ENCODE measurements around the gene SLC12A8.
A peak's percentile ranks its signal among the peaks of the same experiment; 100 is the strongest.

The SLC12A8 gene

DNA sequence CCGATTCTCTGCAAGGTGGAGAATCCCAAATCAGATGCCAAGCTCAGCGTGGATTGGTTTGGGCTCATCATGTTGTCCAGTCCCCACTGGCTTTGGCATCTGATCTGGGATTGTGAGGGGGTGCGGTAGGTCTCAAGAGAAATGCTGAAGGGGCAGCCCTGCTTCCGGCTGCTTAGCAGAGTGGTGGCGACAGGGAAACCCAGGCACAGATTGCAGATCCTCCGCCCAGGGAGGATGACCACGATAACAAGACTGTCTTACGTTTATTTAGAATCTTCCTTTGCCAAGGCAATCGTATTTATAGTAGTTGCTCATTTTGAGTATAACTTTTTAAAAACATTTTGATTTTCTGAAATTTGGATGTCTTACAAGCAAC lies 61.1 kb downstream of the SLC12A8 start:
- DNase-seq, result no peak

DNA sequence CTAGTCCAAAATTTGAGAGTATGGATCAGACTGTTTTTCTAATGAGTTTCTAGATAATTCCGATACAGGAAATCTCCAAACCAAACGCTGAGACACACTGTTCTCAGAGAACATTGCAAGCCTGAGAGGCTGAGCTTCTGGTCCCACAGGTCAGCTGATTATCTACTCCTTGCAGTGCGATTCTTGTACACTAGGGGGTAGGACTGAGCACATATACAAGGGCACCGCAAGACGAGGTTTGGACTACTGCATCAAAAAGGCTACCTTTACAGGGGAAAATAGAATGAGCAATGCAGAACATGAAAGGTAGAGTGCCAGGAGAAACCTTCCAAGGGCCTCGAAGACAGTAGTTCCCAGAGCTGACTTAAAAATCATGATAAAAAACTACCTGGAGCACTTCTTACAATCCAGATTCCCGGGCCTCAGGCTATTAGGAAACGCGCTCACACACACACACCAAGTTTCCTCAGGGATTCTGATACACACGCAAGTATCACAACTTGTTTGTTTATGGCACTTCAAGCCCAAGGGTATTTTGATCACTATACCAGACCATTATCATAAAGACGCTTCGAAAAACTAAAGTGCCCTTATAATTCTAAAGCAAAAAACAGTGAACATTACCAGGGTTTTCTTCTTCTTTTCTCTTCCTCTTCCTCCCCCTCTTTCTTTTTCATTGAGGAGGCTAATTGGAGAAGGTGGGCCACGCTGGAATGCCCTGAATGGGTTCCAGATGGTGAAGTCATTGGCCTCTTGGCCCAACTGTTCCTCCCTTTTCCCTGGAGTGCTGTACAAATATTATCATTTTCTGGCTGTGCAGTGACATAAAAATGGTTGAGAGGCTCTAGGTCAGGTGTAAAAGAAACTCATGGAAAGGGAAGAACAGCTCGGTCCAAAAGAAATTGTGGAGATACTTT lies 61.8 kb downstream of the SLC12A8 start:
- no peak for DNase-seq

DNA sequence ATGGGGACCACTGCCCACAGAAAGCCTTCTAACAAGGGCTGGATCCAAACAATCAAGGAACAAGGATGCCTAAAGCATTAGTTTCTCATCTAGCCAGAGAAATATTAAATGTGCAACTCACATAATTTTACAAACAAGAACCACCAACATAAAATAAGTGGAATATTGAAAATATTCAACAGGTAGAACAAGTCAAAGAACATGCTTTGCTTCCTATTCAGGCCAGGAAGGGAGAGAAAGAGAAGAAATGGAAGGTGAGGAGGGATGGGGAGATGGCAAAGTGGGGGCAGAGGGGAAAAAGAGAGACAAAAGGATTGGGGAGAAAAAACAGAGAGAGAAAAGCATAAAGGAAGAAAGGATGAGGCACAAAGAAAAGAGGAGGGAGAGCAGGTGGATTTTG lies 63.1 kb downstream of the SLC12A8 start:
- no peak for DNase-seq

DNA sequence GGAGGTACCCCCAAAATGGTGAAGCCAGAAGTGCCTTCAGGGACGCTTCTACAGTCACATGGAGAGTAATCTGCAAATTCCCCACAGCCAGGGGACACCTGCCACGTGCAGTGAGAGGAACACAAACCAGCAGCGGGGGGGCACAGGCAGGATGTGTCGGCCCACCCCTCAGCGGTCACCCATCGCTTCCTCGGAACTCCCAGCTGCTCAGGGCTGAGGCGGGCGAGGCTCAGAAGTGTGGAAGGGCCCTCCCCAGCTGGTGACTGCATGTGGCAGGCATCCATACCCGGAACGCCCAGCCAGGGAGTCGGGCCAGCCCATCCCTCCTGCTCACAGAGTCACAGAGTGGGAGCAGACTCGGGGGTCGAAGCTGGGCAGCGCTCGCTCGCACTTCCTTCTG lies 63.7 kb downstream of the SLC12A8 start:
- no peak for DNase-seq

DNA sequence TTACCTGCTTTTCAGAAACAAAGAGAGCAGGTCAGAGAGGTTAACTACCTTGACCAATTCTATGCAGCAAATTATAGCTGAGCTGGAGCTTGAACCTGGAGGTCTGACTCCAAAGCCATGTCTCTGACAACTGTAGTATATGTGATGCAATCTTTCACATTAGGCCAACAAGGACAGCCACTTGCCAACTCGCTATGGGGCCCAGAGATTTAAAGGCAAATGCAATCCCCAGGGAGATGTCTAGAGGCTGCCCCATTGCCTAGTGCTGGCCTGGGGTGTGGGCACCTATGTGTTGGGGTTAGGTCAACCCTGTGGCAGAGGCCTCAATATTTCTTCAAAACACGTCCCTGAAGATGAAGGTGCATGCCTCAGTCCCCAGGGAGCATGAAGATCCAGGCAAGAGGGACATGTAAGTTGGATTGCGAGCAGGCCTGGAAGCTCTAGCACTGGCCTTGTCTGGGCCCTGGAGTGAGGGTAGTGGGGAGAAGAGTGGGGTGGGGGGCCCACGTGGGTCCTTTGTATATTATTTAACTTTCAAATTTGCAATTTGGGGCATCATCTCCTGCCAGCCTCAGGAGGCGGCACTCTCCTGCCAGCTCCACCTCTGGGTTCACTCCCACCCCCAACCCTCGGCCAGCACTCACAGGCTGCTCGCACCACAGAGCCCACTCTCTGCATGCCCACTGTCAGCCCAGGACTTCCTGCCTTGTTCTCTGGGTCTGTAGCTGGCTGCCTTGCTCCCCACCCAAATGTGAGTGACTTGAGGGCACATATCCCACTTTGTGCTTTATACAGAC lies 64.3 kb downstream of the SLC12A8 start:
- no peak for DNase-seq

DNA sequence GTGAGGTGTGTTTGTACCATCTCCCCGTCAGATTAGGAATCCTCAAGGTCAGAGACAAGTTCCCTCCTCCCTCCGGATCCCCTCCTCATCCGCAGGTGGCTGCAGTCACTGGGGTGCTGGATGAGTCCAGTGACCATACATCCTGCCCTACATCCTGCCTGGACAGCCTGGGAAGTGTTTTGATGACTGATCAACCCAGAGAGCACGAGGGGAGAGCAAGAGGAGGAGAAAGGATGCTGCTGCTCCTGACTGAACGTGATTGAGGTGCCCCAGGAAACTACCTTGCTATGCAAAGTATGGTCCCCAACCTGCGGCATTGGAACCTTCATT lies 65.1 kb downstream of the SLC12A8 start:
- no peak for DNase-seq

DNA sequence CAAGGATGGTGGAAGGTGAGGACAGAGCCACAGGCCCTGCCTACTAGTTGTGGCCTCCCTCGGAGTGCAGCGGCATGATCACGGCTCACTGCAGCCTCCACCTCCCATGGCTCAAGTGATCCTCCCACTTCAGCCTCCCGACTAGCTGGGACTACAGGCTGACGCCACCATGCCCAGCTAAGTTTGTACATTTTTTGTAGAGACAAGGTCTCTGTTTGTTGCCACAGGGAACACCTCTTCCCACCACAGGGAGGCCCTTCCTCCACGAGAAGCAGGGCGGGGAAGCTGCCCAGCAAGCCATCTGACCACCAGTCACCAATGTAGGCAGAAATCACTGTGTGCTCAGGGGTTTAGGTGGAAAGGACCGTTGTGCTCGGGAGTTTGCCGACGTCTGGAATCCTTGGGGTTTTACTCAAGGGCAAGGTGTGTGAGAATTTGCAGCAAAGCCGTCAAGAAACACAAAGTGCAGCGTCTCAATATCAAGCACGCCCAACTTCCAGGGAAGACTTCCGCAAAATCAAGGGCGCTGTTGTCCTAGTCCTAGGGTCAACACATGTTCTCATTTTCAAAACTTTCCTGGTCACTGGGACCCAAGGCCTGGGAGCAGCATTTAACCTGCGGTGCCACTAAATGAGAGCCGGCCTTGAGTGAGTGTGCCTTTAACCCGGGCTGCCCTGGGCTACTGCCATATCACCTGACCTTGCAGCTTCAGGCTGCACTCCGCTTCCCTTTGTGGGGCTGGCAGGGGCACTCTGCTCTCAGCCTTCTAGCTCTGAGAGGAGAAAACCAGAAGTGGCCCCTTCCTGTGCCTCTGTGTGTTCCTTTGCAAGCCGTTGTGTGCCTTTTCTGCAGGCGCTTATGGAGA lies 65.7 kb downstream of the SLC12A8 start:
- DNase-seq, result no peak

DNA sequence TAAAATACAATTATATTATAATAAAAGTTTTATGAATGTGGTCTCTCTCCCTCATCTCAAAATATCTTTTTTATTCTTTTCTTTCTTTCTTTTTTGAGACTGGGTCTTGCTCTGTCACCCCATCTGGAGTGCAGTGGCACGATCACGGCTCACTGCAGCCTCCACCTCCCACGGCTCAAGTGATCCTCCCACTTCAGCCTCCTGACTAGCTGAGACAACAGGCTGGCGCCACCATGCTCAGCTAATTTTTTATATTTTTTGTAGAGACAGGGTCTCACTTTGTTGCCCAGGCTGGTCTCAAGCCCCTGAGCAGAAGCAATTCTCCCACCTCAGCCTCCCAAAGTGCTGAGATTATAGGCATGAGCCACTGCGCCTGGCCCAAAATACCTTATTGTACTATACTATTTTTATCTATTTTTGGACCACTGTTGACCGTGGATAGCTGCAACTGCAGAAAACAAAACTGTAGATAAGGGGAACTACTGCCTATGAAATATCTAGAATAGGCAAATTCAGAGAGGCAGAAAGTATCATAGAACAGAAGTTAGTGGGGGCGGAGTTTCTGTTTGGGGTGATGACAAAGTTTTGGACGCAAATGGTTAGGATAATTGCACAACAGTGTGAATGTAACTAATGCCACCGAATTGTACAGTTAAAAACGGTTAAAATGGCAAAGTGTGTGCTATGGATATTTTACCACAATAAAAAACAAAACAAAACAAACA lies 66.6 kb downstream of the SLC12A8 start:
- no peak for DNase-seq

DNA sequence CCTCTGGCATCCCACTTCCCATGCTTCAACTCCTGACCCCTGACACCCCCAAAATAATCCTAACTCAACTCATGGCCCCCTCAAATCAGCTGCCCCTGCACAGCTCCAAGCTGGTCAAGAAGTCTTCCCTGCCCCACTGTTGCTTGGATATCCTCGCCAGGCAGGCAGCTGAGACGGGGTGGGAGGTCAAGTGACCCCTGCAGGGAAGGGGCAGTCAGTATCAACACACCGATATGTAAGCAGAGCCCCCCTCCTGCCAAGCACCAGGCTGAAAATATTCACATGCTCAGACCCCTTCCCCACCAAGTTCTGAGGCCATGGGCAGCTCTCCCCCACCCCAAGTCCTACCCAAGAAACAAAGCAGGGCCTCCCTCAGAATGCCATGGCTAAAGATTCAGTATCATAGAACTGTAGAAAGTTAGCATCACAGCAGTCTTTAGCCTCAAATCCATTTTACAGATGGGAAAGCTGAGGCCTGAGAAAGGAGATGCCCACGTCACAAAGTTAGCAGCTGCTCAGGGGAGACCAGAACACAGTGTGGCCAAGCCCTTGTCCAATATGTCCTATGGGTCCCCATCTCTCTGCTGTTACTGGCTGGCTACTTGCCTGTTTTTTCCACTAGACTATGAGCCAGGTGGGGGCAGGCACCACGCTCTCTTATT lies 67.8 kb downstream of the SLC12A8 start:
- DNase-seq, result no peak

DNA sequence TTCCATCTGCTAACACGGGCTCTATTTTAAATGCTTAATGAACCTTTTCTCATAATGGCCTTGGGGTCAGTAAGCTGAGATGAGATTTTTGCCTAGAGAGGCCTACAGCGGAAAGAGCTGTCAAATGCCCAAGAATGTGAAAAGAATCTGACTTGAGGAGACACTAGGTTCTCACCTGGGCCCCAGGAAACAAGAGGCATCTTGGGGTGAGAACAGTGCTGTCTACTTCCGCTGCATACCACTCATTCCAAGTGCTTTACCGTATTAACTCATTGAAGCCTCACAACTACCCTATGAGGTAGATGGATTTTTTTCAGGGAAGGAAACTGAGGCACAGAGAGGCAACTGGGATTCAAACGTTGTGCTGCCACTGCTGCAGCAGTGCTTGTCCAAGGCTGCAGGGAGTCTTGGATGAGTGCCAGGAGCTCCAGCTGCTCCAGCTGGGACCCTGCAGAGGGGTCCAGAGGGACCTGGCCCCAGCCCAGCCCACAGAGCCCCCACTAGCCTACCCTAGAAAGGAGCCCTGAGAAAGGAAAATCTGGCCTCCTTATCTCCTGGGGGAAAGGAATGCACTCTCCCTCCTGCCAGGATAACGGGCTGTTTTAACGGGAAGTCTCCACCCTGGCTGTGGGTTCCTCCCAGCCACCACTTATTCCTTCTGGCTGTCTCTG lies 68.4 kb downstream of the SLC12A8 start:
- peak; percentile 27 for DNase-seq

DNA sequence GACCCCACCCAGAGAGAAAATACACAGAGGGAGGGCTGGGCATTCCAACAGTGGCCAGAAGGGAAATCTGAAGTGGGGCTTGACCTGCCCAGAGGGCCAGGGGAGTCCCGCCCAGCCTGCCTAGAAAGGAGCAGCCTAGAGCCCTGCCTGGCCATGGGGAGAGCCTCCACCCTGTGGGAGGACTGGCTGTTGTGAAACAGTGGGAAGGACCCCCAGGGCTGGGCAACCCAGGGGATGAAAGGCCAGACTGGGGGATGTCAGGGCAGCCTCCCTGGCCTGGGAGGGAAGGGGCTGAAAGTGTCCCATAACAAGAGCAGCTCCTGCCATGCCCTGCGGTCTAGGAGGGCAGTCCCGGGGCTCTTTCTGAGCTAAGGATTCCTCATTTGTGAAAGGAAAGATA lies 69.0 kb downstream of the SLC12A8 start:
- DNase-seq, result no peak

DNA sequence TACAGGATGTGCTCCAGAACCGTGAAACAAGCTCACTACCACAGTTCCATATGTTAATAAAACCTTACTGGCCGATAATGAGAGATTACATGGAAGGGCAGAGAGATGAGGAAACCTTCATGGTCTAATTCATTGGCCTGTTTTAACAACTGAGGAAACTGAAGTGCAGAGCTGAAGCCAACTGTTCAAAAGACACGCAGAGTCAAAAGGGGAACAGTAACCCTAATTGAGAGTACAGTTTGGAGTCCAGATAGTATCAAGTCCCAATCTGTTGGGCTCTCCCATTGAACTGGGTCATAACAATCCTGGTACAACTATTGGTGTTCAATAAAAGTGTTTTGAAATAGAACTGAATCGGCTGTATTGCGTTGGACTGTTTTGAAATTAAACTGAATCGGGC lies 69.6 kb downstream of the SLC12A8 start:
- no peak for DNase-seq

DNA sequence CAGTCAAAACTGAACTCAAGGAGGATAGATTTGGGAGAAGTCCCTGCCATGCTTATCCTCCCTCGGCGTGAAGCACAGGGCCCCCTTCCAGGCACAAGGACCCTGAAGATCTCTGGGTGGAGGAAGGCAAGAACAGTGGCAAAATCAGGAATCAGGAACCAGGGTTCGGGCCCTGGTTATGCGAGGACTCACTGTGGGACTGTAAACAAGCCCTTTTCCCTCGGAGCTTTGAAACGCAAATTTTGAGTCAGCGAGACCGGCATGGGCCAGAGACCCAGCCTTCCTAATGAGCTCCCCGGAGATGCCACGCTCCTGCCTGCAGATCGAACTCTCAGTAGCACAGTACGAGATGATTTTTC lies 70.1 kb downstream of the SLC12A8 start:
- DNase-seq, result no peak

DNA sequence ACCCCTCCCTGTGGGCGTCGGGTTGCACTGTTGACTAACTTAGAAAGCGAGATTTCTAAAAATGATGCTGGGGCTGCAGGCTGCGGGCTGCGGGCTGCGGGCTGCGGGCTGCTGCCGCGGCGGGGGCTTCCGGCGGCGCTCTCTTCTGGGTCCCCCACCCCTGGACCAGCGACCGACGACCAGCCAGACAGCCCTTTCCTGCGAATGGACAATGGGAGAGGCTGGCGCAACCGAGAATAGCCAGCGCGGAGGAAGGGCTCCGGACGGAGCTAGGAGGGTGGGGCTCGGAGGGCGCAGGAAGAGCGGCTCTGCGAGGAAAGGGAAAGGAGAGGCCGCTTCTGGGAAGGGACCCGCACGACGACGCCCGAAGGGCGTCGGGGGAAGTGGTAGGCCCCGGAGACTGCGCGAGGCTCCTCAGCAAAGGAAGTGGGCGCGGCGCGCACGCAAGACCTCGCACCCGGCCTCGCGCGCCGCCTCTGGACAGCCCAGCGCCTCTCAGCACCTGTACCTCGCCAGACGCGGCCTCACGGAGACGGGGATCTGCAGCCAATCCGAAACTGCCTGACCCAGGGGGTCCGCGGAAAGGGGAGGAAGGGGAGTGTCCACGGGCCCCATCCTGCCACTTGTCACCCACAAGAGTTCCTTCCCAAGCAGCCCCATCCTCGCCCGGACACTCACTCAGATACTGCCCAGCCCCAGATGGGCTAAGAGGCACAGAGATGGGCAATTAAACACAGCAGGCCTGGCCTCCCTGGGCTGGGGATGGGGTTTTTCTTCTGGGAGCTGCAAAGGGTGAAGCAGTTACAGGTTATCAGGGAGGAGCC lies 70.7 kb downstream of the SLC12A8 start:
- no peak for DNase-seq

DNA sequence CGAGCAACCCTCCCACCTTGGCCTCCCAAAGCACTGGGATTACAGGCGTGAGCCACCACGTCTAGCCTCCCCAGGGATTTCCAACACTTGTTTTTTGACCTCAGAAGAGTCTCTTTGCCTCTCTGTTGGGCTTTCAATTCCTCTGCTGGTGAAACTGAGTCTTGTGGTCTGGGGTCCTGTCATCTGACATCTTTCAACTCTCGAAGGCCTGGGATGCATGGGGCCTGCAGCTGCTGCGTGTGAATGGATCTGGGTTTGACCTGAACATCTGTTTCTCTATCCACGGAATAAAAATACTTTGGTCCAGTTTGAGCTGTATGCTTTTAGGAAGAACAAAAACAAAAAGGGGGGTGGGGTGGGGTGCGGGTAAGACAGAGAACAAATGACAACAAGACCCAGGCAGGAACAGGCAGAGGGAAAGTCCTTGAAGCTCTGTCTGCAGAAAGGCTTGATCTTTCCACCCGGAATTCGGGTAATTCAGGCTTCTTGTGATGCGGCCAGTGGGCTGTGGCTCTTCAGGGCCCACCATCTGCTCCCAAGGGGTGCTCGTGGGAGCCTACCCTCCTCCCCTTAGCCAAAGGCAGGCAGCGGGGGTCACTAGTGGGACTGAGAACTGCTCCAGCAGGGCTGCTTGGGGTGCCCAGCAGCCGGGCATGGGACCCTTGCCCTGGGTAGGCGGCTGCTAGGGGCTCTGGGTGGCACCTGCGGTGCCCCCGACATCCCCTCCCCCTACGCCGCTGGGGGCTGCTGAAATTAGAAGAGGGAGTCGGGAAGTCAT lies 71.5 kb downstream of the SLC12A8 start:
- DNase-seq, result no peak

DNA sequence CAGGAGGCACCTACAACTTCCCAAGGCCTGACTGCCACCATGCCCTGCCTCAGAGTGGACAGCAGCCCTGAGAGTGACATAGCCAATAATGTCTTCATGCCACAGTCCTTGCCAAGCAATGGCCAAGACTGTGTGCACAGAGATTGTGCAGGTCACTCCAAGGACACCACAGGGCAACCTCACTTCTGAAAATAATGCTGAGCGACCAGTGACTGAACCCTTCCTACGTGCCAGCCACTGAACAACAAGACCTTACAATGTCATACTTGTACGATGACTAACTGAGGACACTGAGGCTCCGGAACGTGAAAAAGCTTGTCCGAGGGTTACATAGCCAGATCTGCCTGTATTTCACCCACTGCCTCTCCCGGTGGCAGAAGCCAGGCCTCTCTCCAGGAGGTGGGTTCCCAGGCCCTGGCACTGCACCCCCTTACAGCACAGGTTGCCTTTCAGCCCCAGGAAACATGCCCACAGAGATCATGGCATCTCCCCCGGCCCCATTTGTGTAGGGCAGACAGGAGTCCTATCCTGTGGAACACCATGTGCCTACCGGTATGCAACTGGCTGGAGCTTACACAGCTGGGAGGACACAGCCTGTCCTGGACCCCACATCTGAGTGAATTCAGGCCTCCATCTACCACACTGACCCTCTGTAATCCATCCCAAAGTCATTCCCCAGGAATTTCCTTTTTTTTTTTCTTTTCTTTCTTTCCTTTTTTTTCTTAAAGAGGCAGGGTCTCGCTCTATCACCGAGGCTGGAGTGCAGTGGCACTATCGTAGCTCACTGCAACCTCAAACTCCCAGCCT lies 72.3 kb downstream of the SLC12A8 start:
- DNase-seq, result no peak

DNA sequence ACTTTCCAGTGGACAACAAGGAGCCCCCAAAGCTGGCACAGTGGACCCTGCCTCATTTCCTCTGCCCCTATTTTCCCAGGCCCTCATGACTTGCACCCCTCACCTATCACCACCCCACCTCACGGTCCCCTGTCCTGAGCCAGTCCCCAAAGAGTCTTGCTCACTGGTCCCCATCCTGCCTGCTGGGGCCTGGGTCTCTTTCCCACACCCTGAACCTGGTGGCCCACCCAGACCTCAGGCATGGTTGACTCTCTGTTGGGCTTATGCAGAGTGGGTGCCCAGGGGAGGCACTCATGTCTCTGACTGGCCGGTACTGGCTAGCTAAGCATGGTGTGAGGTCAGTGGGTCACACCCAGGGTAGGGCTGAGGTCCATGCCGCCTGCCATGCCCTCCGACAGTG lies 73.2 kb downstream of the SLC12A8 start:
- DNase-seq, result no peak

DNA sequence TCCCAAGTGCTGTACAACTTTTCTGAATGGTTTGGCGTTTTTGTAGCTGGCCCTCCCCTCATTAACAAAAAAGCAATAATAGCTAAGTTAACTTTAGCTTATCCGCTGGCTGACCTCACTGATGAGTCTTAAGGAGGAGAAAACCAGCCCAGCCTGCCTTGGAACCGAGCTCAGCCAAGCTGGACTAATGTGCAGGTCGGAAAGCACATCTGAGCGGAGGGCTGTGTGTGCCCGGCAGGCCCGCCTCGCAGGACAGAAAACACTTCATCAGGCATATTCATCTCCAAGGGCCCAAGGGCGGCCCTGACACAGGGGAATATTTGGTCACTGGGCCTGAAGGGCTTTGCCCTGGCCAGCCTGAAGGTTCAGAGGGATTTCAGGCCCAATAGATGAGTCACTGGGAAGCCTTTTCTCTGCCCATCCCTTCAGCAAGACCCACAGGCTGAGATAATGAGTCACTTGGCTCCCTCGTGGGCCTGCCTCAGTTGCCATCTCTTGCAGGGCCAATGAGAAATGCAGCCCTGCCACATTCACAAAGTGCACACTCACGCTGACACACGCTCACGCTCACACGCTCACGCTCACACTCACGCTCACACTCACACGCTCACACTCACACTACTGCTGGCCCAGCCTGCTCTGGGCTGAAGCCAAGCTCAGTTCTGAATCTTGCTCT lies 75.1 kb downstream of the SLC12A8 start:
- no peak for DNase-seq

Data from NCI-H2171 (cell line).